WTC11 (cell line): Measurements from ENCODE around the gene CNOT3. TPM values are rescaled to one million over a fixed set of nuclear protein-coding genes. Genes with fewer than 3 reads are reported as not detected.
A peak's percentile ranks its signal among the peaks of the same experiment; 100 is the strongest.

Experiments
- ATAC-seq: fragments of 200-7000 bp; cut with Tn5 transposase; 2 replicates; pipeline ENCODE4 v1.10.0; 2021; ENCODE audit warnings: mild to moderate bottlenecking, moderate library complexity
- CTCF ChIA-PET: fragments of 300-600 bp; sonication (Branson Sonifier 250); formaldehyde crosslinking; loops from one replicate; lab custom pipeline; 2021; ENCODE audit warnings: antibody characterized with exemption; lab: Charles Lee
- POLR2A ChIA-PET: fragments of 350-600 bp; sonication (Branson Sonifier 250); formaldehyde crosslinking; loops from one replicate; lab custom pipeline; 2021; ENCODE audit warnings: antibody characterized with exemption; lab: Charles Lee
- DNase-seq: peaks from one replicate; pipeline ENCODE4 v3.0.0; 2021; ENCODE audit warnings: low spot score
- H3K27ac Mint-ChIP-seq: 2 replicates; pipeline ENCODE4 v1.8.0; 2021; ENCODE audit warnings: mixed read lengths
- H3K27me3 Mint-ChIP-seq: 2 replicates; pipeline ENCODE4 v1.8.0; 2021; ENCODE audit warnings: low read depth, mild to moderate bottlenecking, moderate library complexity, mixed read lengths
- H3K36me3 Mint-ChIP-seq: 2 replicates; pipeline ENCODE4 v1.8.0; 2021; ENCODE audit warnings: mixed read lengths
- H3K4me1 Mint-ChIP-seq: 2 replicates; pipeline ENCODE4 v1.8.0; 2022; ENCODE audit warnings: mixed read lengths
- H3K4me3 Mint-ChIP-seq: 2 replicates; pipeline ENCODE4 v1.8.0; 2021; ENCODE audit warnings: mild to moderate bottlenecking, moderate library complexity, mixed read lengths
- H3K9me3 Mint-ChIP-seq: 2 replicates; pipeline ENCODE4 v1.8.0; 2021; ENCODE audit warnings: mixed read lengths
- ATF1 ChIP-seq: sonication (generic); formaldehyde crosslinking; IDR thresholded peaks from 2 replicates; pipeline ENCODE4 v1.8.1; 2023; ENCODE audit warnings: mild to moderate bottlenecking, moderate library complexity, missing genetic modification reagents
- CREB1 ChIP-seq: sonication (generic); formaldehyde crosslinking; IDR thresholded peaks from 2 replicates; pipeline ENCODE4 v1.8.0; 2023; ENCODE audit warnings: mild to moderate bottlenecking, missing genetic modification reagents
- MYBL2 ChIP-seq: sonication (generic); formaldehyde crosslinking; IDR thresholded peaks from 2 replicates; pipeline ENCODE4 v1.8.1; 2023; ENCODE audit warnings: mild to moderate bottlenecking, moderate library complexity, missing genetic modification reagents
- NFYB ChIP-seq: sonication (generic); formaldehyde crosslinking; conservative IDR thresholded peaks from 2 replicates; pipeline ENCODE4 v1.8.0; 2022; ENCODE audit warnings: low read depth, missing genetic modification reagents
- SP1 ChIP-seq: sonication (generic); formaldehyde crosslinking; conservative IDR thresholded peaks from 2 replicates; pipeline ENCODE4 v1.8.1; 2022; ENCODE audit warnings: missing genetic modification reagents
- TEAD1 ChIP-seq: sonication (generic); formaldehyde crosslinking; IDR thresholded peaks from 2 replicates; pipeline ENCODE4 v1.8.0; 2022; ENCODE audit warnings: mild to moderate bottlenecking, missing genetic modification reagents
- ZNF263 ChIP-seq: sonication (generic); formaldehyde crosslinking; IDR thresholded peaks from 2 replicates; pipeline ENCODE4 v1.8.1; 2022; ENCODE audit warnings: low read depth, mild to moderate bottlenecking, moderate library complexity, missing genetic modification reagents
- total RNA-seq: library from RNA; stranded (reverse); gene quantifications from 3 replicates; pipeline ENCODE4 v1.2.3, GENCODE V29; 2021
- TF ChIP-seq, protein P1 (sequence below): sonication (generic); formaldehyde crosslinking; IDR thresholded peaks from 2 replicates; pipeline ENCODE4 v1.8.1; 2022; ENCODE audit warnings: mild to moderate bottlenecking, missing genetic modification reagents, moderate library complexity, borderline replicate concordance
- TF ChIP-seq, protein P2 (sequence below): sonication (generic); formaldehyde crosslinking; IDR thresholded peaks from 2 replicates; pipeline ENCODE4 v1.8.1; 2023; ENCODE audit warnings: mild to moderate bottlenecking, missing genetic modification reagents, moderate library complexity
- TF ChIP-seq, protein P3 (sequence below): sonication (generic); formaldehyde crosslinking; IDR thresholded peaks from 2 replicates; pipeline ENCODE4 v1.8.1; 2023; ENCODE audit warnings: mild to moderate bottlenecking, moderate library complexity, missing genetic modification reagents
- TF ChIP-seq, protein P4 (sequence below): sonication (generic); formaldehyde crosslinking; conservative IDR thresholded peaks from 2 replicates; pipeline ENCODE4 v1.8.1; 2023; ENCODE audit warnings: mild to moderate bottlenecking, low read depth, missing genetic modification reagents, moderate library complexity
- TF ChIP-seq, protein P5 (sequence below): fragments of 250-450 bp; sonication (Bioruptor Pico); IDR thresholded peaks from 2 replicates; pipeline ENCODE4 v1.9.0; 2021; ENCODE audit warnings: moderate library complexity, mild to moderate bottlenecking, inconsistent platforms, borderline replicate concordance
- TF ChIP-seq, protein P6 (sequence below): sonication (generic); formaldehyde crosslinking; conservative IDR thresholded peaks from 2 replicates; pipeline ENCODE4 v1.8.1; 2022; ENCODE audit warnings: mild to moderate bottlenecking, missing genetic modification reagents
- TF ChIP-seq, protein P7 (sequence below): fragments of 250-450 bp; sonication (Bioruptor Pico); IDR thresholded peaks from 2 replicates; pipeline ENCODE4 v1.9.0; 2021; ENCODE audit warnings: mild to moderate bottlenecking

The CNOT3 gene
- total RNA-seq, 1 experiment from 2014 or later, result 93.3 TPM

DNA sequence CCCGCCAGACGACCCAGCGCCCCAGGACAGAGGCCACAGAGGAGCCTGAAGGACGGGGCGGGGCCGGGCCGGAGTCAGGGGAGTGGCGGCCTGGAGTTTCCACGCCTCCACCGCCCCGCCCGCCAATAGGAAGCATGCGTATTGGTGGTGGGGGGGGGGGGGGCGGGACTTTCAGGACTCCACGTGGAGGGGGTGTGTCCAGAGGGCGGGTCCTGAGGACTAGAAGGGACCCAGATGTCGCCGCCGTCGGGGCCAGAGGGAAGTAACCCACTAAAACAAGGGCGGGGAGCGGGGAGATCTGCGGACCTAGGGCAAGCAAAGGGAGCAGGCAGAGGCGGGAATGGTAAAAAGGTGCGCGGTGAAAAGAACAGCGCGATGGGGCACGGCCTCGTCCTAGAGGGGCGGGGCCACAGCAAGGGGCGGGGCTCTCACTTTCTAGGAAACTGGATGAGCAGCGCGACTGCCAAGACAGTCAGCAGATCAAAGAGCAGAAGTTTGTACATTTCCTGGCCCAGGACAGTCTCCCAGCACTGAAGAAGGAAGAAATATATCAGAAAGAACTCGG lies 24.8 kb downstream of the CNOT3 start:
- ChIA-PET POLR2A (no interaction called here), CTCF (interaction anchor here (0.6 kb wide), 1 partner anchor 11 kb away, joined by 3 read pairs; the partner anchor contains the start of gene TMC4)
- ATAC-seq, result peak; percentile 13
- H3K4me1 Mint-ChIP-seq, result peaks cover 36% of the 10 kb centered on the region
- peak; percentile 87 for DNase-seq
- H3K36me3 Mint-ChIP-seq, result 0 out of 2 replicates have a peak, but pooled peaks cover 2% of the 10 kb centered on the region
- peak overlapping the region; percentile 100 for H3K4me3 Mint-ChIP-seq
- TF ChIP-seq SP1 (peak; percentile 61; the same call in 1 of the 2 replicates), ATF1 (CRISPR knock-in tag) (no peak)
- H3K9me3 Mint-ChIP-seq, result no peaks in the 10 kb centered on the region
- peak overlapping the region; percentile 95 for H3K27ac Mint-ChIP-seq
- peaks cover 43% of the 10 kb centered on the region for H3K27me3 Mint-ChIP-seq

DNA sequence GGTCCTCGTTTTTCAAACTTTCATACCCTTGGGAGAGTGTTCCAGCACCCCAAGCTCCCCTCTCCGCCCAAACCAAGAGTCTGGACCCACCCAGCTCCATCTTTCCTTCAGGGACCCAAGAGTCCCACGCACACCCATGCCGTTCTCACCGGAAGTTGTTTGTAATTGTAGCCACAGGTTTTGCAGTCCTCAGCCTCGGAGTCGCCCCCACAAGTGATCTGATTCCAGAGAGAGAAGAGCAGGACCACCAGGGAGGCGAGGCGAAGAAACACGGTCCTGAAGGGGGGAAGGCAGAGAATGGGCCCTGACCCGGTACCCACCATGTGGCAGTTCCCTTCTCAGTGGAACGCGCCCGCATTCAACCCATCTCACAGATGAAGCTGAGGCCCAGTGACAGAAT lies 25.3 kb downstream of the CNOT3 start:
- peaks cover 36% of the 10 kb centered on the region for H3K4me1 Mint-ChIP-seq
- DNase-seq (no peak), ATAC-seq (no peak)
- peaks cover 43% of the 10 kb centered on the region for H3K27me3 Mint-ChIP-seq
- H3K4me3 Mint-ChIP-seq, result peak overlapping the region; percentile 100
- H3K36me3 Mint-ChIP-seq, result 0 out of 2 replicates have a peak, but pooled peaks cover 2% of the 10 kb centered on the region
- POLR2A ChIA-PET, result interaction anchor here (1.4 kb wide), 1 partner anchor 10 kb away, joined by 4 read pairs; the partner anchor contains the start of gene TMC4
- TF ChIP-seq, protein P1, sequence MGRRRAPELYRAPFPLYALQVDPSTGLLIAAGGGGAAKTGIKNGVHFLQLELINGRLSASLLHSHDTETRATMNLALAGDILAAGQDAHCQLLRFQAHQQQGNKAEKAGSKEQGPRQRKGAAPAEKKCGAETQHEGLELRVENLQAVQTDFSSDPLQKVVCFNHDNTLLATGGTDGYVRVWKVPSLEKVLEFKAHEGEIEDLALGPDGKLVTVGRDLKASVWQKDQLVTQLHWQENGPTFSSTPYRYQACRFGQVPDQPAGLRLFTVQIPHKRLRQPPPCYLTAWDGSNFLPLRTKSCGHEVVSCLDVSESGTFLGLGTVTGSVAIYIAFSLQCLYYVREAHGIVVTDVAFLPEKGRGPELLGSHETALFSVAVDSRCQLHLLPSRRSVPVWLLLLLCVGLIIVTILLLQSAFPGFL (CRISPR knock-in tag), result no peak
- TF ChIP-seq ZNF263 (no peak), CREB1 (CRISPR knock-in tag) (no peak), MYBL2 (CRISPR knock-in tag) (no peak), TEAD1 (CRISPR knock-in tag) (no peak), NFYB (CRISPR knock-in tag) (no peak)
- TF ChIP-seq, protein P2, sequence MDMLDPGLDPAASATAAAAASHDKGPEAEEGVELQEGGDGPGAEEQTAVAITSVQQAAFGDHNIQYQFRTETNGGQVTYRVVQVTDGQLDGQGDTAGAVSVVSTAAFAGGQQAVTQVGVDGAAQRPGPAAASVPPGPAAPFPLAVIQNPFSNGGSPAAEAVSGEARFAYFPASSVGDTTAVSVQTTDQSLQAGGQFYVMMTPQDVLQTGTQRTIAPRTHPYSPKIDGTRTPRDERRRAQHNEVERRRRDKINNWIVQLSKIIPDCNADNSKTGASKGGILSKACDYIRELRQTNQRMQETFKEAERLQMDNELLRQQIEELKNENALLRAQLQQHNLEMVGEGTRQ (CRISPR knock-in tag), result no peak
- TF ChIP-seq, protein P3, sequence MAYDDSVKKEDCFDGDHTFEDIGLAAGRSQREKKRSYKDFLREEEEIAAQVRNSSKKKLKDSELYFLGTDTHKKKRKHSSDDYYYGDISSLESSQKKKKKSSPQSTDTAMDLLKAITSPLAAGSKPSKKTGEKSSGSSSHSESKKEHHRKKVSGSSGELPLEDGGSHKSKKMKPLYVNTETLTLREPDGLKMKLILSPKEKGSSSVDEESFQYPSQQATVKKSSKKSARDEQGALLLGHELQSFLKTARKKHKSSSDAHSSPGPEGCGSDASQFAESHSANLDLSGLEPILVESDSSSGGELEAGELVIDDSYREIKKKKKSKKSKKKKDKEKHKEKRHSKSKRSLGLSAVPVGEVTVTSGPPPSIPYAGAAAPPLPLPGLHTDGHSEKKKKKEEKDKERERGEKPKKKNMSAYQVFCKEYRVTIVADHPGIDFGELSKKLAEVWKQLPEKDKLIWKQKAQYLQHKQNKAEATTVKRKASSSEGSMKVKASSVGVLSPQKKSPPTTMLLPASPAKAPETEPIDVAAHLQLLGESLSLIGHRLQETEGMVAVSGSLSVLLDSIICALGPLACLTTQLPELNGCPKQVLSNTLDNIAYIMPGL (CRISPR knock-in tag), result no peak
- TF ChIP-seq, protein P4, sequence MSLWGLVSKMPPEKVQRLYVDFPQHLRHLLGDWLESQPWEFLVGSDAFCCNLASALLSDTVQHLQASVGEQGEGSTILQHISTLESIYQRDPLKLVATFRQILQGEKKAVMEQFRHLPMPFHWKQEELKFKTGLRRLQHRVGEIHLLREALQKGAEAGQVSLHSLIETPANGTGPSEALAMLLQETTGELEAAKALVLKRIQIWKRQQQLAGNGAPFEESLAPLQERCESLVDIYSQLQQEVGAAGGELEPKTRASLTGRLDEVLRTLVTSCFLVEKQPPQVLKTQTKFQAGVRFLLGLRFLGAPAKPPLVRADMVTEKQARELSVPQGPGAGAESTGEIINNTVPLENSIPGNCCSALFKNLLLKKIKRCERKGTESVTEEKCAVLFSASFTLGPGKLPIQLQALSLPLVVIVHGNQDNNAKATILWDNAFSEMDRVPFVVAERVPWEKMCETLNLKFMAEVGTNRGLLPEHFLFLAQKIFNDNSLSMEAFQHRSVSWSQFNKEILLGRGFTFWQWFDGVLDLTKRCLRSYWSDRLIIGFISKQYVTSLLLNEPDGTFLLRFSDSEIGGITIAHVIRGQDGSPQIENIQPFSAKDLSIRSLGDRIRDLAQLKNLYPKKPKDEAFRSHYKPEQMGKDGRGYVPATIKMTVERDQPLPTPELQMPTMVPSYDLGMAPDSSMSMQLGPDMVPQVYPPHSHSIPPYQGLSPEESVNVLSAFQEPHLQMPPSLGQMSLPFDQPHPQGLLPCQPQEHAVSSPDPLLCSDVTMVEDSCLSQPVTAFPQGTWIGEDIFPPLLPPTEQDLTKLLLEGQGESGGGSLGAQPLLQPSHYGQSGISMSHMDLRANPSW (CRISPR knock-in tag), result no peak
- TF ChIP-seq, protein P5, sequence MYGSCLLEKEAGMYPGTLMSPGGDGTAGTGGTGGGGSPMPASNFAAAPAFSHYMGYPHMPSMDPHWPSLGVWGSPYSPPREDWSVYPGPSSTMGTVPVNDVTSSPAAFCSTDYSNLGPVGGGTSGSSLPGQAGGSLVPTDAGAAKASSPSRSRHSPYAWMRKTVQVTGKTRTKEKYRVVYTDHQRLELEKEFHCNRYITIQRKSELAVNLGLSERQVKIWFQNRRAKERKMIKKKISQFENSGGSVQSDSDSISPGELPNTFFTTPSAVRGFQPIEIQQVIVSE (CRISPR knock-in tag), result no peak
- TF ChIP-seq, protein P6, sequence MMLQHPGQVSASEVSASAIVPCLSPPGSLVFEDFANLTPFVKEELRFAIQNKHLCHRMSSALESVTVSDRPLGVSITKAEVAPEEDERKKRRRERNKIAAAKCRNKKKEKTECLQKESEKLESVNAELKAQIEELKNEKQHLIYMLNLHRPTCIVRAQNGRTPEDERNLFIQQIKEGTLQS (CRISPR knock-in tag), result no peak
- TF ChIP-seq, protein P7, sequence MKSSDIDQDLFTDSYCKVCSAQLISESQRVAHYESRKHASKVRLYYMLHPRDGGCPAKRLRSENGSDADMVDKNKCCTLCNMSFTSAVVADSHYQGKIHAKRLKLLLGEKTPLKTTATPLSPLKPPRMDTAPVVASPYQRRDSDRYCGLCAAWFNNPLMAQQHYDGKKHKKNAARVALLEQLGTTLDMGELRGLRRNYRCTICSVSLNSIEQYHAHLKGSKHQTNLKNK (CRISPR knock-in tag), result no peak
- H3K27ac Mint-ChIP-seq, result no peak overlapping the region
- H3K9me3 Mint-ChIP-seq, result no peaks in the 10 kb centered on the region
- CTCF ChIA-PET, result interaction anchor here (0.6 to 2.9 kb wide), 2 partner anchors 10 to 26 kb away, joined by 3 to 14 read pairs; partner anchors contain the start of genes MBOAT7 and TMC4
